ENCODE measurements around the gene L1CAM. TPM values are rescaled to one million over a fixed set of nuclear protein-coding genes. Genes with fewer than 3 reads are reported as not detected.
A peak's percentile ranks its signal among the peaks of the same experiment; 100 is the strongest.

Gene L1CAM
- total RNA-seq, 5 donors from 2014 or later (not counting 1 experiment from before 2014, with no cell fraction given): 1.4 to 6.0 (median 4.0) TPM

DNA sequence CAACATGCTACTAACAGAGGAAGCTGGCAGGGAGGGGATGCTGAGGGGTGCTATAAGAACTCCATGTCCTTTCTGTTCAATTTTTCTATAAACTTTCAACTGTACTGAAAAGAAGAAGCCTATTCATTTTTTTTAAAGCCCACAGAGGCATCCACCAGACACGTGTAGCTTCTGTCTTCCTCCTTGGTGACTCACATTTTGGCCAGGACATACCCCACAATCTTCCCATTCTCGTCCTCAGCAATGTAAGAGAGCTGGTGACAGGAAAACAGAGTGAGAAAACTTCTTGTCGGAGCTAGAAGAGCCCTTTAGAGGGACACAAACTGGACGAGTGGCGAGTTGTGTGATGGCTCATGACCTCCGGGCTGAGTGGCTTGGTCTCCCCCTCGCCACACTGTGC lies 47.8 kb upstream of the L1CAM start:
- no peaks in the 10 kb centered on the region for H3K9me3 ChIP-seq
- H3K4me1 ChIP-seq (ENCODE audit: control insufficient read depth in 1 of 2, extremely low read depth in 1 of 2, insufficient read depth in 2 of 2, low read length in 2 of 2): peaks cover 0 to 33% of the 10 kb centered on the region in 2 experiments
- CTCF ChIA-PET: interaction anchor here (1.0 to 1.9 kb wide), 4 partner anchors 10 to 23 kb away, joined by 3 to 4 read pairs (median 4); no protein-coding TSS in a partner anchor
- H3K27ac Mint-ChIP-seq: peak overlapping the region; percentile 62 to 86
- no peak for DNase-seq
- no peaks in the 10 kb centered on the region for H3K9me3 Mint-ChIP-seq
- peaks cover 23 to 28% (median 28%) of the 10 kb centered on the region in 3 donors for H3K4me1 Mint-ChIP-seq
- H3K4me3 Mint-ChIP-seq: peak overlapping the region; percentile 83 to 85 (median 84)
- H3K27ac ChIP-seq (ENCODE audit: low read length): no peak overlapping the region
- peaks cover 6% of the 10 kb centered on the region for H3K36me3 Mint-ChIP-seq
- peaks cover 0 to 17% of the 10 kb centered on the region in 2 donors for H3K36me3 ChIP-seq (ENCODE audit: control insufficient read depth in 2 of 2, extremely low read depth in 1 of 2, insufficient read depth in 1 of 2, low read length in 1 of 2)
- H3K4me3 ChIP-seq (ENCODE audit: control insufficient read depth in 1 of 2, extremely low read depth in 1 of 2, low read length in 1 of 2): peak overlapping the region in 1 of 2 donors; percentile 49
- POLR2A ChIA-PET: no interaction called here
- WGBS (ENCODE audit: insufficient coverage): no CpG with 5 or more reads among the region's 7 CpGs
- peaks cover 0 to 10% of the 10 kb centered on the region in 2 donors for H3K27me3 Mint-ChIP-seq
- ATAC-seq (replicated peaks in 1 of 4): no peak
- H3K27me3 ChIP-seq (replicated peaks in 1 of 2; ENCODE audit: control insufficient read depth in 2 of 2, extremely low read depth in 1 of 2, insufficient read depth in 2 of 2, low read length in 1 of 2): no peaks in the 10 kb centered on the region

GRCh38 chrX:153932220-153932915 lies 46.4 kb upstream of the L1CAM start:
- Mint-ChIP-seq H3K4me1 (peaks cover 29 to 35% (median 31%) of the 10 kb centered on the region in 3 donors), H3K4me3 (no peak overlapping the region), H3K36me3 (peaks cover 6% of the 10 kb centered on the region), H3K9me3 (no peaks in the 10 kb centered on the region), H3K27ac (peak overlapping the region in 1 of 2 donors; percentile 66), H3K27me3 (peaks cover 0 to 10% of the 10 kb centered on the region in 2 donors)
- DNase-seq (no peak), ATAC-seq (replicated peaks in 1 of 4) (no peak)
- H3K36me3 ChIP-seq (ENCODE audit: control insufficient read depth in 2 of 2, extremely low read depth in 1 of 2, insufficient read depth in 1 of 2, low read length in 1 of 2): peaks cover 0 to 17% of the 10 kb centered on the region in 2 donors
- no peak overlapping the region for H3K27ac ChIP-seq (ENCODE audit: low read length)
- H3K27me3 ChIP-seq (replicated peaks in 1 of 2; ENCODE audit: control insufficient read depth in 2 of 2, extremely low read depth in 1 of 2, insufficient read depth in 2 of 2, low read length in 1 of 2): no peaks in the 10 kb centered on the region
- H3K4me1 ChIP-seq (ENCODE audit: control insufficient read depth in 1 of 2, extremely low read depth in 1 of 2, insufficient read depth in 2 of 2, low read length in 2 of 2): peaks cover 2 to 40% of the 10 kb centered on the region in 2 experiments
- ChIA-PET POLR2A (no interaction called here), CTCF (interaction anchor here (1.1 to 1.6 kb wide), 2 partner anchors 15 kb away, joined by 4 read pairs; no protein-coding TSS in a partner anchor)
- 100% methylated on average over 2 of the region's 13 CpGs for WGBS (ENCODE audit: insufficient coverage)
- H3K4me3 ChIP-seq (ENCODE audit: control insufficient read depth in 1 of 2, extremely low read depth in 1 of 2, low read length in 1 of 2): no peak overlapping the region
- H3K9me3 ChIP-seq: no peaks in the 10 kb centered on the region

DNA sequence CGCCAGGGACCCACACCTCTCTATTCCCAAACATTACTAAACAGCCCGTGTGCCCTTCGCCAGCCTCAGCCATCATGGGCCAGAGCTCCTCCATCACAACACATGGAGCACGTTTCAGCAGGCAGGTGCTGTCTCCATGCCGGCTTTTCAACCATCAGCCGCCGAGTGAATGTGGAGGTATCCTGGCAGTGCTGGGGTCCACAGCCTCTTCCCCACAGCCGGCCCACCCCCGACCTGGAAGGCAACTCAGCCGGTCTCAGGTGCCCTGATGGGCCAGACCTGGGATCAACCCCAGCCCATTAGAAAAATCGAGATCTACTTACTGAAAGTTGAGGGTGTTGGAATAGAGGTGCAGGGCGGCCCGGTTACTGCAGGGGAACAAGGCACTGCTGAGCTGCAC lies 45.8 kb upstream of the L1CAM start:
- Histone ChIP-seq H3K4me1 (ENCODE audit: control insufficient read depth in 1 of 2, extremely low read depth in 1 of 2, insufficient read depth in 2 of 2, low read length in 2 of 2) (peaks cover 3 to 46% of the 10 kb centered on the region in 2 experiments), H3K9me3 (no peaks in the 10 kb centered on the region), H3K27ac (ENCODE audit: low read length) (no peak overlapping the region), H3K4me3 (ENCODE audit: control insufficient read depth in 1 of 2, extremely low read depth in 1 of 2, low read length in 1 of 2) (no peak overlapping the region), H3K36me3 (ENCODE audit: control insufficient read depth in 2 of 2, extremely low read depth in 1 of 2, insufficient read depth in 1 of 2, low read length in 1 of 2) (peaks cover 0 to 17% of the 10 kb centered on the region in 2 donors), H3K27me3 (replicated peaks in 1 of 2; ENCODE audit: control insufficient read depth in 2 of 2, extremely low read depth in 1 of 2, insufficient read depth in 2 of 2, low read length in 1 of 2) (no peaks in the 10 kb centered on the region)
- Mint-ChIP-seq H3K27me3 (peaks cover 0 to 9% of the 10 kb centered on the region in 2 donors), H3K36me3 (peaks cover 6% of the 10 kb centered on the region), H3K9me3 (no peaks in the 10 kb centered on the region), H3K27ac (peak overlapping the region; percentile 25 to 76), H3K4me1 (peaks cover 35 to 41% (median 35%) of the 10 kb centered on the region in 3 donors), H3K4me3 (no peak overlapping the region)
- CTCF ChIA-PET: no interaction called here
- DNase-seq: no peak
- no peak for ATAC-seq (replicated peaks in 1 of 4)
- no CpG with 5 or more reads among the region's 13 CpGs for WGBS (ENCODE audit: insufficient coverage)
- POLR2A ChIA-PET: no interaction called here

- Histone ChIP-seq H3K36me3 (ENCODE audit: control insufficient read depth in 2 of 2, extremely low read depth in 1 of 2, insufficient read depth in 1 of 2, low read length in 1 of 2) (peaks cover 0 to 17% of the 10 kb centered on the region in 2 donors), H3K4me3 (ENCODE audit: control insufficient read depth in 1 of 2, extremely low read depth in 1 of 2, low read length in 1 of 2) (no peak overlapping the region), H3K27ac (ENCODE audit: low read length) (no peak overlapping the region), H3K4me1 (ENCODE audit: control insufficient read depth in 1 of 2, extremely low read depth in 1 of 2, insufficient read depth in 2 of 2, low read length in 2 of 2) (peaks cover 3 to 49% of the 10 kb centered on the region in 2 experiments), H3K27me3 (replicated peaks in 1 of 2; ENCODE audit: control insufficient read depth in 2 of 2, extremely low read depth in 1 of 2, insufficient read depth in 2 of 2, low read length in 1 of 2) (no peaks in the 10 kb centered on the region), H3K9me3 (no peaks in the 10 kb centered on the region)
- no peaks in the 10 kb centered on the region for H3K9me3 Mint-ChIP-seq
- POLR2A ChIA-PET: no interaction called here
- CTCF ChIA-PET: no interaction called here
- H3K27ac Mint-ChIP-seq: peak overlapping the region in 1 of 2 donors; percentile 76
- peaks cover 6% of the 10 kb centered on the region for H3K36me3 Mint-ChIP-seq
- no peak for ATAC-seq (replicated peaks in 1 of 4)
- H3K4me1 Mint-ChIP-seq: peaks cover 33 to 43% (median 39%) of the 10 kb centered on the region in 3 donors
- H3K4me3 Mint-ChIP-seq: peak overlapping the region in 1 of 3 donors; percentile 14
- DNase-seq: no peak
- WGBS (ENCODE audit: insufficient coverage): 94% methylated on average over 3 of the region's 8 CpGs
- H3K27me3 Mint-ChIP-seq: peaks cover 0 to 6% of the 10 kb centered on the region in 2 donors
Measured at GRCh38 chrX:153931151-153931550, 45.2 kb upstream of the L1CAM start.

GRCh38 chrX:153930011-153930910 lies 44.3 kb upstream of the L1CAM start:
- H3K9me3 Mint-ChIP-seq: no peaks in the 10 kb centered on the region
- peaks cover 3 to 48% of the 10 kb centered on the region in 2 experiments for H3K4me1 ChIP-seq (ENCODE audit: control insufficient read depth in 1 of 2, extremely low read depth in 1 of 2, insufficient read depth in 2 of 2, low read length in 2 of 2)
- no peaks in the 10 kb centered on the region for H3K9me3 ChIP-seq
- H3K27me3 ChIP-seq (replicated peaks in 1 of 2; ENCODE audit: control insufficient read depth in 2 of 2, extremely low read depth in 1 of 2, insufficient read depth in 2 of 2, low read length in 1 of 2): no peaks in the 10 kb centered on the region
- ATAC-seq (replicated peaks in 1 of 4) (no peak), DNase-seq (no peak)
- peaks cover 33 to 45% (median 39%) of the 10 kb centered on the region in 3 donors for H3K4me1 Mint-ChIP-seq
- ChIA-PET CTCF (no interaction called here), POLR2A (interaction anchor here in 1 of 2 donors (0.6 kb wide), 1 partner anchor 206 kb away, joined by 5 read pairs; the partner anchor contains the start of gene BCAP31)
- peaks cover 0 to 3% of the 10 kb centered on the region in 2 donors for H3K27me3 Mint-ChIP-seq
- H3K4me3 Mint-ChIP-seq: peak overlapping the region in 1 of 3 donors; percentile 10
- H3K36me3 ChIP-seq (ENCODE audit: control insufficient read depth in 2 of 2, extremely low read depth in 1 of 2, insufficient read depth in 1 of 2, low read length in 1 of 2): peaks cover 0 to 17% of the 10 kb centered on the region in 2 donors
- no peak overlapping the region for H3K4me3 ChIP-seq (ENCODE audit: control insufficient read depth in 1 of 2, extremely low read depth in 1 of 2, low read length in 1 of 2)
- WGBS (ENCODE audit: insufficient coverage): 87% methylated on average over 12 of the region's 31 CpGs
- H3K36me3 Mint-ChIP-seq: peaks cover 6% of the 10 kb centered on the region
- H3K27ac ChIP-seq (ENCODE audit: low read length): peak overlapping the region; percentile 41
- peak overlapping the region; percentile 28 to 55 for H3K27ac Mint-ChIP-seq

- peaks cover 36 to 51% (median 45%) of the 10 kb centered on the region in 3 donors for H3K4me1 Mint-ChIP-seq
- H3K9me3 ChIP-seq: no peaks in the 10 kb centered on the region
- peaks cover 6% of the 10 kb centered on the region for H3K36me3 Mint-ChIP-seq
- DNase-seq (no peak), ATAC-seq (replicated peaks in 1 of 4) (no peak)
- H3K27ac ChIP-seq (ENCODE audit: low read length): peak overlapping the region; percentile 41
- peaks cover 0 to 3% of the 10 kb centered on the region in 2 donors for H3K27me3 Mint-ChIP-seq
- no peak overlapping the region for H3K4me3 ChIP-seq (ENCODE audit: control insufficient read depth in 1 of 2, extremely low read depth in 1 of 2, low read length in 1 of 2)
- peaks cover 3 to 52% of the 10 kb centered on the region in 2 experiments for H3K4me1 ChIP-seq (ENCODE audit: control insufficient read depth in 1 of 2, extremely low read depth in 1 of 2, insufficient read depth in 2 of 2, low read length in 2 of 2)
- peak overlapping the region; percentile 81 to 82 for H3K27ac Mint-ChIP-seq
- H3K36me3 ChIP-seq (ENCODE audit: control insufficient read depth in 2 of 2, extremely low read depth in 1 of 2, insufficient read depth in 1 of 2, low read length in 1 of 2): peaks cover 0 to 17% of the 10 kb centered on the region in 2 donors
- ChIA-PET POLR2A (no interaction called here), CTCF (interaction anchor here in 1 of 2 donors (0.6 kb wide), 1 partner anchor 83 kb away, joined by 3 read pairs; no protein-coding TSS in a partner anchor)
- H3K9me3 Mint-ChIP-seq: no peaks in the 10 kb centered on the region
- 80% methylated on average over 2 of the region's 10 CpGs for WGBS (ENCODE audit: insufficient coverage)
- H3K27me3 ChIP-seq (replicated peaks in 1 of 2; ENCODE audit: control insufficient read depth in 2 of 2, extremely low read depth in 1 of 2, insufficient read depth in 2 of 2, low read length in 1 of 2): no peaks in the 10 kb centered on the region
- peak overlapping the region in 2 of 3 donors; percentile 46 to 95 for H3K4me3 Mint-ChIP-seq
Measured at GRCh38 chrX:153929576-153929975, 43.6 kb upstream of the L1CAM start.

All from T-cell (primary cell).